ENCODE measurements around the gene GAREM2. TPM values are rescaled to one million over a fixed set of nuclear protein-coding genes. Genes with fewer than 3 reads are reported as not detected.

The GAREM2 gene
- polyA plus RNA-seq, 2 of the 4 experiments (the other 2 are of a cell fraction), result 5.1 to 5.9 TPM

DNA sequence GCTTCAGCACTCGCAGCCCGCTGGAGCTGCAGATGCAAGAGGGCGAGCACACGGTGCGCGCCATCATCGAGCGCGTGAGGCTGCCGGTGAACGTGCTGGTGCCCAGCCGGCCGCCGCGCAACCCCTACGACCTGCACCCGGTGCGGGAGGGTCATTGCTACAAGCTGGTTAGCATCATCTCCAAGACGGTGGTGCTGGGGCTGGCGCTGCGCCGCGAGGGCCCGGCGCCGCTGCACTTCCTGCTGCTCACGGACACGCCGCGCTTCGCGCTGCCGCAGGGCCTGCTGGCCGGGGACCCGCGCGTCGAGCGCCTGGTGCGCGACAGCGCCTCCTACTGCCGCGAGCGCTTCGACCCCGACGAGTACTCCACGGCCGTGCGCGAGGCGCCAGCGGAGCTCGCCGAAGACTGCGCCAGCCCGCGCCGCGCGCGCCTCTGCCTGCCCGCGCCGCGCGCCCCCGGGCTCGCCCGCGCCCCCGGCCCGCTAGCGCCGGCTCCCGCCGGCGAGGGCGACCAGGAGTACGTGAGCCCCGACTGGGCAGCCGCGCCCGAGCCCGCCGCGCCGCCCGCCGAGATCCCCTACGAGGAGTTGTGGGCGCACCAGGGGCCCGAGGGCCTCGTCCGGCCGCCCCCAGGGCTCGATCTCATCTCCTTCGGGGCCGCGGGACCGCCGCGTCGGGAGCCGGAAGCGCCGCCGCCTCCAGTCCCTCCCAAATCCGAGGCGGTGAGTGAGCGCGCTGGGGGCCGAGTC lies 11.8 kb downstream of the GAREM2 start (continued):
- TF ChIP-seq CTCF (IDR thresholded peaks at IDR 0.05) (peak; percentile 95), MAX (IDR thresholded peaks at IDR 0.05) (peak; percentile 96)

DNA sequence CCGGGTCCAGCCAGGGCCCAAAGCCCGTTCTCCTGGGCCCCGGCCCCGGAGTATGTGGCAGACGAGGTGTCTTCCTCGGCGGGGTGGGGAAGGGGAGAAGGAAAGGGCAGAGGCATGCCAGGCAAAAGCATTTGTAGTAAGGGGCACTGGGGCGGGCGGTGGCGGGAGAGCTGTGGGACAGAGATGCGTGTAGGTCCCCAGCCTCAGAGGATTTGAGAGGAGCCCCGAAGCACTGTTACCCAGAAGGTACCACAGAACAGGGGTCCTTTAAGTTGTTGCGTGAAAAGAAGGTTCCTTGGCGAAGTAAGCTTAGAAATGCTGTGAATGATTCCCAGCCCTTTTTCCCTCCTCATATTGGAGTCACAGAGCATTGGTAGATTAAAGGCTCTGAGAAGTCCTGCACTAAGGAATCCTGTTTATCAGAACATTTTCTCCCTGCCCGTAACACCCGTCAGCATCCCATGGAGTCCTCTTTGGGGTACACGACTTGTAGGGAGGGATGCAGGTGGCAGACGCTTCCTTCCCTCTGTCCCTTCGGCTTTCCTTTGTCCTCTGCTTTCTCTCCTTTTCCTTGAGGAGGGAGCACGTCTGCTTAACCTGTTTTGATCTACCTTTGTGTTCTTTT lies 12.5 kb downstream of the GAREM2 start:
- ChIA-PET CTCF (interaction anchor here (0.5 to 5.4 kb wide), 57 partner anchors 9 to 395 kb away, joined by 3 to 77 read pairs (median 3); partner anchors contain the start of genes ASXL2, GAREM2, HADHA and HADHB), POLR2A (interaction anchor here (0.5 to 1.0 kb wide), 5 partner anchors 10 to 460 kb away, joined by 3 to 9 read pairs (median 4); partner anchors contain the start of gene GAREM2)
- 57% methylated on average over 20 of the region's 20 CpGs for WGBS (ENCODE audit: missing lambda C conversion rate)
- peak overlapping the region; percentile 88 for H3K4me2 ChIP-seq
- peak overlapping the region; percentile 64 for H3K4me3 ChIP-seq
- no peaks in the 10 kb centered on the region for H3K9me3 ChIP-seq
- no peak for DNase-seq (ENCODE audit: low read depth in 1 of 2, low spot score in 1 of 2)
- no peak for FAIRE-seq
- peak; percentile 91; the same call in 1 of the 2 replicates for TF ChIP-seq RNF2 (IDR thresholded peaks at IDR 0.05; ENCODE audit: borderline replicate concordance, low read depth)
- no peak for TF ChIP-seq KDM1A (IDR thresholded peaks at IDR 0.05; ENCODE audit: low read depth)
- peak; percentile 4 to 8; a peak in 3 of 6 replicates for ATAC-seq
- peaks cover 7% of the 10 kb centered on the region; the same call in 2 of the 3 replicates for H3K4me1 ChIP-seq
- H3K27ac ChIP-seq, result peak overlapping the region; percentile 84 to 93

DNA sequence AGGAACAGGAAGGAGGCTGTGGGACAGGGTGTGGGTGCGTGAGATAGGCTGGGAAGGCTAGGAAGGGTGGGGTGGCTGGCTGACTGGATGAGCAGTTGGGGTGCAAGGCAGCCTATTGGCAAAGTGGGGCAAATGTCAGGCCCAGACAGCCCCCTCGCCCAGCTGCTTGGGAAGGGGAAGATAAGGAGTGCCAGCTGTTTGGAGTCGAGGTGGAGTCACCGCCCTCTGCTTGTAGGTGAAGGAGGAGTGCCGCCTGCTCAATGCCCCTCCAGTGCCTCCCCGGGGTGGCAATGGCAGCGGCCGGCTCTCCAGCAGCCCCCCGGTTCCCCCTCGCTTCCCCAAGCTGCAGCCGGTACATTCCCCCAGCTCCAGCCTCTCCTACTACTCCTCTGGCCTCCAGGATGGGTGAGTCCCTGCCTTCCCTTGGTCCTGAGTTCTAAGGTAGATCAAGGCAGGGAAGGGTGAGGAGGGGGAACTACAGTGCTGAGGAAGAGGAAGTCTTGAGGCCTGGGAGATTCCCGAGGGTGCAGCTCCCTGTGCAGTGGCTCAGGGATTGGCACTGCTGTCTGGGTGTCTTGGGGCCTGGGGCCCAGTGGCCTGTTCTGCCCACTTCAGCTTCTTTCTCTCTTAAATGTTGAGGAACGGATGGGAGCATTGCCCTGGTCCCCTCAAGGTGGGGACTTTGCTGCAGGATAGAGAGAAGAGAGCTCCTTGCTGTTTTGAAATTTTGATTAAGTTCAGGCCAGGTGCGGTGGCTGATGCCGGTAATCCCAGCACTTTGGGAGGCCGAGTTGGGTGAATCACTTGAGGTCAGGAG lies 13.3 kb downstream of the GAREM2 start:
- no peak for TF ChIP-seq CHD2 (IDR thresholded peaks at IDR 0.05; ENCODE audit: low read length, partially characterized antibody)
- no peak for TF ChIP-seq BHLHE40 (IDR thresholded peaks at IDR 0.05; ENCODE audit: low read depth, low read length)
- TF ChIP-seq PHF8 (IDR thresholded peaks at IDR 0.05; ENCODE audit: borderline replicate concordance, low read depth), result no peak
- no peak for TF ChIP-seq ZC3H11A (IDR thresholded peaks at IDR 0.05)
- no peak for TF ChIP-seq CTCF (IDR thresholded peaks at IDR 0.05)
- no peak for TF ChIP-seq NPAS2 (CRISPR knock-in tag; IDR thresholded peaks at IDR 0.05; ENCODE audit: borderline replicate concordance)
- TF ChIP-seq MAZ (IDR thresholded peaks at IDR 0.05; ENCODE audit: borderline replicate concordance, low read depth, low read length), result no peak

GRCh38 chr2:26187114-26187513 lies 14.2 kb downstream of the GAREM2 start:
- CTCF ChIA-PET, result interaction anchor here (1.0 to 5.4 kb wide), 6 partner anchors 13 to 236 kb away, joined by 3 to 77 read pairs (median 5); partner anchors contain the start of gene GAREM2
- DNase-seq (ENCODE audit: low read depth in 1 of 2, low spot score in 1 of 2), result no peak
- no peak for FAIRE-seq
- POLR2A ChIA-PET, result no interaction called here
- 88% methylated on average over 15 of the region's 15 CpGs for WGBS (ENCODE audit: missing lambda C conversion rate)
- Histone ChIP-seq H3K4me2 (no peak overlapping the region), H3K9me3 (no peaks in the 10 kb centered on the region), H3K27ac (no peak overlapping the region), H3K4me1 (peaks cover 7% of the 10 kb centered on the region; the same call in 2 of the 3 replicates), H3K4me3 (no peak overlapping the region)
- ATAC-seq, result no peak
- TF ChIP-seq NFE2L2 (conservative IDR thresholded peaks at IDR 0.05; ENCODE audit: low read length), result no peak
- TF ChIP-seq, protein P1, sequence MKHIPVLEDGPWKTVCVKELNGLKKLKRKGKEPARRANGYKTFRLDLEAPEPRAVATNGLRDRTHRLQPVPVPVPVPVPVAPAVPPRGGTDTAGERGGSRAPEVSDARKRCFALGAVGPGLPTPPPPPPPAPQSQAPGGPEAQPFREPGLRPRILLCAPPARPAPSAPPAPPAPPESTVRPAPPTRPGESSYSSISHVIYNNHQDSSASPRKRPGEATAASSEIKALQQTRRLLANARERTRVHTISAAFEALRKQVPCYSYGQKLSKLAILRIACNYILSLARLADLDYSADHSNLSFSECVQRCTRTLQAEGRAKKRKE (CRISPR knock-in tag; IDR thresholded peaks at IDR 0.05; ENCODE audit: low read depth), result no peak
- no peak for TF ChIP-seq POLR2AphosphoS2 (conservative IDR thresholded peaks at IDR 0.05; ENCODE audit: low read length)
- no peak for TF ChIP-seq HDAC2 (IDR thresholded peaks at IDR 0.05)
- TF ChIP-seq MAZ (IDR thresholded peaks at IDR 0.05; ENCODE audit: borderline replicate concordance, low read depth, low read length), result no peak
- no peak for TF ChIP-seq CBX8 (IDR thresholded peaks at IDR 0.05)
- no peak for TF ChIP-seq FOSB (CRISPR knock-in tag; IDR thresholded peaks at IDR 0.05)
- no peak for TF ChIP-seq CBX2 (IDR thresholded peaks at IDR 0.05; ENCODE audit: borderline replicate concordance, low read depth)
- TF ChIP-seq PHF8 (IDR thresholded peaks at IDR 0.05; ENCODE audit: borderline replicate concordance, low read depth), result no peak
- TF ChIP-seq RNF2 (IDR thresholded peaks at IDR 0.05; ENCODE audit: borderline replicate concordance, low read depth), result no peak
- TF ChIP-seq ESRRA (IDR thresholded peaks at IDR 0.05; ENCODE audit: borderline replicate concordance, low read length), result no peak
- no peak for TF ChIP-seq JUN (IDR thresholded peaks at IDR 0.05)
- no peak for TF ChIP-seq JUNB (IDR thresholded peaks at IDR 0.05)
- TF ChIP-seq MAX (IDR thresholded peaks at IDR 0.05), result no peak
- TF ChIP-seq NPAS2 (CRISPR knock-in tag; IDR thresholded peaks at IDR 0.05; ENCODE audit: borderline replicate concordance), result no peak
- TF ChIP-seq EP300 (IDR thresholded peaks at IDR 0.05), result no peak

More for the DNA sequence above, 13.3 kb downstream of the GAREM2 start:
- ChIA-PET CTCF (interaction anchor here (1.0 to 5.4 kb wide), 16 partner anchors 8 to 307 kb away, joined by 3 to 77 read pairs (median 8); partner anchors contain the start of genes ASXL2 and GAREM2), POLR2A (no interaction called here)
- H3K4me1 ChIP-seq, result peaks cover 7% of the 10 kb centered on the region; the same call in 2 of the 3 replicates
- no peak overlapping the region for H3K4me3 ChIP-seq
- ATAC-seq, result no peak
- 96% methylated on average over 16 of the region's 16 CpGs for WGBS (ENCODE audit: missing lambda C conversion rate)
- no peaks in the 10 kb centered on the region for H3K9me3 ChIP-seq
- H3K4me2 ChIP-seq, result peak overlapping the region; percentile 88
- FAIRE-seq, result no peak
- no peak overlapping the region for H3K27ac ChIP-seq
- no peak for DNase-seq (ENCODE audit: low read depth in 1 of 2, low spot score in 1 of 2)

Measured in A549 (cell line).